ENCODE data around the gene HSPA6.
"Not testable (repeated sequence)": the region's sequence is repeated elsewhere in the genome, so short reads cannot be mapped to it uniquely, and the experiment has no call there.

Gene HSPA6

GRCh38 chr1:161549652-161550051 is 25.3 kb downstream of the HSPA6 start, which contains the start of gene FCGR3A:
TSS of gene FCGR3A (minus strand) at chr1:161549818. CDS start at chr1:161549736, 82 bp downstream.
- Histone ChIP-seq H2BK12ac (ENCODE audit: low read length) (no peak within 1 kb of the TSS), H3K18ac (ENCODE audit: low read length) (no peak within 1 kb of the TSS), H4K91ac (ENCODE audit: low read depth, low read length, poor library complexity) (no peak within 1 kb of the TSS), H2BK15ac (ENCODE audit: low read length) (no peak within 1 kb of the TSS), H3K27me3 (ENCODE audit: control insufficient read depth in 3 of 3, insufficient read depth in 3 of 3, low read depth in 1 of 3, low read length in 3 of 3) (no peaks in the 10 kb centered on the region), H3K9me3 (replicated peaks in 1 of 2; ENCODE audit: control insufficient read depth in 2 of 2, insufficient read depth in 1 of 2, low read depth in 1 of 2, low read length in 2 of 2) (no peaks in the 10 kb centered on the region), H3K4ac (ENCODE audit: low read length) (no peak within 1 kb of the TSS), H3K4me2 (ENCODE audit: insufficient read depth, low read length, poor library complexity, severe bottlenecking) (no peak within 1 kb of the TSS), H3K36me3 (replicated peaks in 1 of 2; ENCODE audit: control insufficient read depth in 2 of 2, insufficient read depth in 2 of 2, low read length in 2 of 2) (no peaks in the 10 kb centered on the region), H3K4me3 (ENCODE audit: low read length in 2 of 2) (no peak within 1 kb of the TSS), H3K27ac (replicated peaks; ENCODE audit: low read length) (no peak within 1 kb of the TSS), H2AK5ac (ENCODE audit: low read depth, low read length) (no peak within 1 kb of the TSS), H3K79me1 (ENCODE audit: low read depth, low read length) (no peaks in the 10 kb centered on the region), H2BK120ac (ENCODE audit: low read depth, low read length) (no peak within 1 kb of the TSS), H2BK5ac (ENCODE audit: low read length) (no peak within 1 kb of the TSS), H4K8ac (ENCODE audit: low read depth, low read length) (no peak within 1 kb of the TSS), H2AFZ (ENCODE audit: low read length) (no peak within 1 kb of the TSS), H3K14ac (ENCODE audit: low read length) (no peak within 1 kb of the TSS), H3K23ac (ENCODE audit: low read depth, low read length, poor library complexity) (no peak within 1 kb of the TSS), H3K9ac (ENCODE audit: low read depth, low read length, poor library complexity) (no peak within 1 kb of the TSS), H3K4me1 (ENCODE audit: control insufficient read depth in 2 of 2, insufficient read depth in 1 of 2, low read depth in 1 of 2, low read length in 2 of 2) (no peaks in the 10 kb centered on the region)
- no CpG with 5 or more reads among the region's 2 CpGs for WGBS, 2 donors (ENCODE audit: extremely low coverage in 2 of 2, insufficient read length in 2 of 2, insufficient replicate concordance in 1 of 2)
- no peak for DNase-seq (ENCODE audit: low spot score)

GRCh38 chr1:161550942-161551341 is 26.6 kb downstream of the HSPA6 start:
- H3K4me3 ChIP-seq (ENCODE audit: low read length in 2 of 2); H2AFZ ChIP-seq (ENCODE audit: low read length); H3K18ac ChIP-seq (ENCODE audit: low read length); H4K91ac ChIP-seq (ENCODE audit: low read depth, low read length, poor library complexity); H2BK15ac ChIP-seq (ENCODE audit: low read length); H2AK5ac ChIP-seq (ENCODE audit: low read depth, low read length); H2BK5ac ChIP-seq (ENCODE audit: low read length); H2BK120ac ChIP-seq (ENCODE audit: low read depth, low read length); H3K27me3 ChIP-seq (ENCODE audit: control insufficient read depth in 3 of 3, insufficient read depth in 3 of 3, low read depth in 1 of 3, low read length in 3 of 3); H3K4me1 ChIP-seq (ENCODE audit: control insufficient read depth in 2 of 2, insufficient read depth in 1 of 2, low read depth in 1 of 2, low read length in 2 of 2); H3K36me3 ChIP-seq (replicated peaks in 1 of 2; ENCODE audit: control insufficient read depth in 2 of 2, insufficient read depth in 2 of 2, low read length in 2 of 2); H2BK12ac ChIP-seq (ENCODE audit: low read length); DNase-seq (ENCODE audit: low spot score); H3K27ac ChIP-seq (replicated peaks; ENCODE audit: low read length); H3K4ac ChIP-seq (ENCODE audit: low read length); H3K14ac ChIP-seq (ENCODE audit: low read length); H3K23ac ChIP-seq (ENCODE audit: low read depth, low read length, poor library complexity); H3K9ac ChIP-seq (ENCODE audit: low read depth, low read length, poor library complexity); H3K4me2 ChIP-seq (ENCODE audit: insufficient read depth, low read length, poor library complexity, severe bottlenecking); H3K9me3 ChIP-seq (replicated peaks in 1 of 2; ENCODE audit: control insufficient read depth in 2 of 2, insufficient read depth in 1 of 2, low read depth in 1 of 2, low read length in 2 of 2); H3K79me1 ChIP-seq (ENCODE audit: low read depth, low read length); H4K8ac ChIP-seq (ENCODE audit: low read depth, low read length): not testable (repeated sequence)
- WGBS, 2 donors (ENCODE audit: extremely low coverage in 2 of 2, insufficient read length in 2 of 2, insufficient replicate concordance in 1 of 2) = no CpG with 5 or more reads among the region's 5 CpGs

GRCh38 chr1:161553631-161554030 is 29.3 kb downstream of the HSPA6 start:
- not testable (repeated sequence) for H2AFZ ChIP-seq (ENCODE audit: low read length); H3K4me1 ChIP-seq (ENCODE audit: control insufficient read depth in 2 of 2, insufficient read depth in 1 of 2, low read depth in 1 of 2, low read length in 2 of 2); H4K8ac ChIP-seq (ENCODE audit: low read depth, low read length); H4K91ac ChIP-seq (ENCODE audit: low read depth, low read length, poor library complexity); DNase-seq (ENCODE audit: low spot score); H3K23ac ChIP-seq (ENCODE audit: low read depth, low read length, poor library complexity); H3K9ac ChIP-seq (ENCODE audit: low read depth, low read length, poor library complexity); H3K14ac ChIP-seq (ENCODE audit: low read length); H3K9me3 ChIP-seq (replicated peaks in 1 of 2; ENCODE audit: control insufficient read depth in 2 of 2, insufficient read depth in 1 of 2, low read depth in 1 of 2, low read length in 2 of 2); H2BK120ac ChIP-seq (ENCODE audit: low read depth, low read length); H3K4me3 ChIP-seq (ENCODE audit: low read length in 2 of 2); H2BK15ac ChIP-seq (ENCODE audit: low read length); H3K36me3 ChIP-seq (replicated peaks in 1 of 2; ENCODE audit: control insufficient read depth in 2 of 2, insufficient read depth in 2 of 2, low read length in 2 of 2); H3K4me2 ChIP-seq (ENCODE audit: insufficient read depth, low read length, poor library complexity, severe bottlenecking); H2BK5ac ChIP-seq (ENCODE audit: low read length); H2AK5ac ChIP-seq (ENCODE audit: low read depth, low read length); H3K4ac ChIP-seq (ENCODE audit: low read length); H3K18ac ChIP-seq (ENCODE audit: low read length); H2BK12ac ChIP-seq (ENCODE audit: low read length); H3K79me1 ChIP-seq (ENCODE audit: low read depth, low read length); H3K27me3 ChIP-seq (ENCODE audit: control insufficient read depth in 3 of 3, insufficient read depth in 3 of 3, low read depth in 1 of 3, low read length in 3 of 3); H3K27ac ChIP-seq (replicated peaks; ENCODE audit: low read length)
- no CpG with 5 or more reads among the region's 2 CpGs for WGBS, 2 donors (ENCODE audit: extremely low coverage in 2 of 2, insufficient read length in 2 of 2, insufficient replicate concordance in 1 of 2)

GRCh38 chr1:161554340-161554739 is 30.0 kb downstream of the HSPA6 start:
- not testable (repeated sequence) for H2BK15ac ChIP-seq (ENCODE audit: low read length); H3K4me2 ChIP-seq (ENCODE audit: insufficient read depth, low read length, poor library complexity, severe bottlenecking); H2AFZ ChIP-seq (ENCODE audit: low read length); H4K91ac ChIP-seq (ENCODE audit: low read depth, low read length, poor library complexity); H2AK5ac ChIP-seq (ENCODE audit: low read depth, low read length); H3K79me1 ChIP-seq (ENCODE audit: low read depth, low read length); H2BK120ac ChIP-seq (ENCODE audit: low read depth, low read length); H3K18ac ChIP-seq (ENCODE audit: low read length); H2BK5ac ChIP-seq (ENCODE audit: low read length); H3K9me3 ChIP-seq (replicated peaks in 1 of 2; ENCODE audit: control insufficient read depth in 2 of 2, insufficient read depth in 1 of 2, low read depth in 1 of 2, low read length in 2 of 2); H3K4me1 ChIP-seq (ENCODE audit: control insufficient read depth in 2 of 2, insufficient read depth in 1 of 2, low read depth in 1 of 2, low read length in 2 of 2); DNase-seq (ENCODE audit: low spot score); H3K36me3 ChIP-seq (replicated peaks in 1 of 2; ENCODE audit: control insufficient read depth in 2 of 2, insufficient read depth in 2 of 2, low read length in 2 of 2); H3K4ac ChIP-seq (ENCODE audit: low read length); H2BK12ac ChIP-seq (ENCODE audit: low read length); H3K23ac ChIP-seq (ENCODE audit: low read depth, low read length, poor library complexity); H3K9ac ChIP-seq (ENCODE audit: low read depth, low read length, poor library complexity); H4K8ac ChIP-seq (ENCODE audit: low read depth, low read length); H3K14ac ChIP-seq (ENCODE audit: low read length); H3K4me3 ChIP-seq (ENCODE audit: low read length in 2 of 2); H3K27ac ChIP-seq (replicated peaks; ENCODE audit: low read length); H3K27me3 ChIP-seq (ENCODE audit: control insufficient read depth in 3 of 3, insufficient read depth in 3 of 3, low read depth in 1 of 3, low read length in 3 of 3)
- no CpG with 5 or more reads among the region's 3 CpGs for WGBS, 2 donors (ENCODE audit: extremely low coverage in 2 of 2, insufficient read length in 2 of 2, insufficient replicate concordance in 1 of 2)
